Globus pallidus (tissue), 1 donor: ENCODE data around the gene SLC46A1.
A peak's percentile ranks its signal among the peaks of the same experiment; 100 is the strongest.
"Not testable (repeated sequence)": the region's sequence is repeated elsewhere in the genome, so short reads cannot be mapped to it uniquely, and the experiment has no call there.

Source experiments
- DNase-seq: peaks from one replicate; pipeline ENCODE4 v3.0.0-alpha.2; 2015; ENCODE audit warnings: low spot score

SLC46A1 gene

GRCh38 chr17:28405632-28406472 is at the start of gene SLC46A1:
SLC46A1 (minus strand) TSS chr17:28406212; CDS start chr17:28406114, 98 bp downstream.
- peak; percentile 48 for DNase-seq

GRCh38 chr17:28449859-28450258 is 43.8 kb upstream of the SLC46A1 start:
- DNase-seq = no peak

- DNase-seq = no peak
These were observed 41.4 kb upstream of the SLC46A1 start for GRCh38 chr17:28447396-28447760.

DNA sequence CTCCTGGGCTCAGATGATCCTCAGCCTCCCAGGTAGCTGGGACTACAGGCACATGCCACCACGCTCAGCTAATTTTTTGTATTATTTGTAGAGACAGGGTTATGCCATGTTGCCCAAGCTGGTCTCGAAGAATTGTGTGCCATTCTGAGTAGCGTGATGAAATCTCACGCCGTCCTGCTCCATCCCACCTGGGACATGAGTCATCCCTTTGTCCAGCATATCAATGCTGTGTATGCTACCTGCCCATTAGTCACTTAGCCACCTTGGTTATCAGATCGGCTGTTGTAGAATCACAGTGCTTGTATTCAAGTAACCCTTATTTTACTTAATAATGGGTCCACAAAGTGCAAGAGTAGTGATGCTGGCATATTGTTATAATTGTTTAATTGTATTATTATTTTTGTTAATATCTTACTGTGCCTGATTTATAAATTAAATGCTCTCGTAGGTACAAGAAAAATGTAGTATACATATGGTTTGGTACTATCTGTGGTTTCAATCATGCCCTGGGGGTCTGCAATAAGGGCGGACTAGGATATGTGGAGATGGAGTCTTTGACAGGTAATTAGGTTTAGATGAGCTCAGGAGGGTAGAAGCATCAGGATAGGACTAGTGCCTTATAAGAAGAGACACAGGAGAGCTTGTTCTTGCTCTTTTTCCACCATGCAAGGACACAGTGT is 40.8 kb upstream of the SLC46A1 start:
- no peak for DNase-seq

GRCh38 chr17:28443901-28444638 is 38.1 kb upstream of the SLC46A1 start:
- DNase-seq = no peak

DNA sequence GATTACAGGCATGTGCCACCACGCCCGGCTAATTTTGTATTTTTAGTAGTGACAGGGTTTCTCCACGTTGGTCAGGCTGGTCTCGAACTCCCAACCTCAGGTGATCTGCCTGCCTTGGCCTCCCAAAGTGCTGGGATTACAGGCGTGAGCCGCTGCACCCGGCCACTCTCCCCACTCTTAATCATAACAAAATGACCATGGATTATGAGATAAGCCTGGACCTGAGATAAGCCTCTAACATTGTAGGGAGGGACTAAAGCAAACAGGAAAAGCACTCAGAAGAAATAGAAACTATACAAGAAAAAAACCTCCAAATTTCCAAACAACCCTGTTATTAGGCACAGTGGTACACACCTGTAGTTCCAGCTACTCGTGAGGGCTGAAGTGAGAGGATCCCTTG is 28.3 kb upstream of the SLC46A1 start:
- not testable (repeated sequence) for DNase-seq

DNA sequence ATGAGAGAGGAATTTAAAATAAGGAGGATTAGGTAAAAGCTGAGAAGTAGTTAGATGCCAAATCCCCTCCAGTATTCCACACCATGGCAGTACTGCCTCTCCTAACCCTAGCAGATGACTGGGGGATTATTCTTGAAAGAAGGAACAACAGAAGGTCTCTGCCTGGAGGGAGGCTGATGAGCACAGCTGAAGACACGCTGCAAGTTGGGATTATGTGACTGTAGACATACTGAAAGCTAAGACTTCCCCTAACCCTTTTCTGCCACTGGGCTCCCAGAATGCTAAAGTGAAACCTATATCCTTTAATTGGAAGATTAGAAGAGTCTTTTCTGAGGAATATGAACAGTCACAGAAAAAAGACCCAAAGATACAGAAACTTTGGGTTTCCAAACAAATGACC is 27.7 kb upstream of the SLC46A1 start:
- no peak for DNase-seq

GRCh38 chr17:28427982-28428381 is 22.0 kb upstream of the SLC46A1 start:
- DNase-seq = not testable (repeated sequence)

DNA sequence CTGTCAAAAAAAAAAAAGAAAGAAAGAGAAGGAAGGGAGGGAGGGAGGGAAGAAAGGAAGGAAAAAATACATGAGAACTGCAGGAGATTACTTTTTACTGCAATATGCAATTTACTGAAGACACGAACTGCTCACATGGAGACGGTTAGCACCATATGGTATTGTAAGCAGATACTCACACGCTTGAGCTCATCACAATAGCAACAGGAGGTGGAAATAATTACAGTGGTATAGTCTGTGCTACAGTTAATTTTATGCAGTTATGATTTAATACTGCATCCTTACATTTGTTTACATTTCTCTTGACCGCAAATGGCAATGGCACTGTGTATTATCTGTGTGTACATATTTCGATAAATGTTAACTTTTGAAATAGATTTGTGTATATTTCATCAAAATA is 21.4 kb upstream of the SLC46A1 start:
- no peak for DNase-seq

GRCh38 chr17:28426081-28426519 is 20.1 kb upstream of the SLC46A1 start:
- no peak for DNase-seq

DNA sequence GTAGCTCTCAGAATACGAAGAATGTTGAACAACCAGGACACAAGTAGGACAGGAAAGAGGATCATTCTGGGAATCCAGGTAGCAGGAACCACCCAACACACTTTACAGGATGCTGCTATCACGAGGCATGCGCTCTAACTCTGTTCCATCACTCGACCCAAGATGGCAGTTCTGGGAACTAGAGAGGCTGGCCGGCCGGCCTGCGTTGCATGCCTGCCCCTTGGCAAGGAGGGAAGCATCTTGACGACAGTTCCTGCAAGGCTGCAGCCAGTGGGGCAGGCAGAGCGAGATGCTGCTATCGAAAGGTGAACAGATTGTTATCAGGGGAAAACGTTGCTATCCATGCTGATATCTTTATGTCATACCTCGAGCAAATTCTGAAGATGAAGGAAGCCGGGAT is 19.2 kb upstream of the SLC46A1 start:
- no peak for DNase-seq

GRCh38 chr17:28421787-28422305 is 15.8 kb upstream of the SLC46A1 start:
- no peak for DNase-seq

DNA sequence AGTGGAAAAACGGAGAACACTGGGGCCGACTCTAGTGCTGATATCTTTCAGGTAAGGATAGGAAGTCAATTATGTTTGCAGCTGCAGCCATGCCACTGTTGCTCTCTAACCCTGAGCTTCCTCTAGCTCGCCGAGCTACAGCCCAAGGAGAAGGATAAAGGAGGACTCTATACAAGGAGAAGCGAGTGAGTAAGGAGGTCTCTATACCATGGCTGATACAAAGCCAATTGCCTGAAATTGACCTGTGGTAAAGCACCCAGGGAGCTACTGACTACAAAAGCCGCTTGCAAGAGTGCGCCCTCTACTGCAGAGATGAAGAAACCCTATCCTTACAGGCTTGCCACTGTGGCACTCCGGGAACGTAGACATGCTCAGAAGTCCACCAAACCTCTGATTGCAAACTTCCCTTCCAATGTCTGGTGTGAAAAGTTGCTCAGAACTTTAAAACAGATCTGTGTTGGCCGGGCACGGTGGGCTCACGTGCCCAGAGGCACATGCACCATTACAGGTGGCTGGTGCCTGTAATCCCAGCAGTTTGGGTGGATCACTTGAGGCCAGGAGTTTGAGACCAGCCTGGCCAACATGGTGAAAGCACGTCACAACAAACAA is 10.8 kb upstream of the SLC46A1 start:
- DNase-seq = peak; percentile 63

- no peak for DNase-seq
These were observed 9.9 kb upstream of the SLC46A1 start for GRCh38 chr17:28415886-28416285.

DNA sequence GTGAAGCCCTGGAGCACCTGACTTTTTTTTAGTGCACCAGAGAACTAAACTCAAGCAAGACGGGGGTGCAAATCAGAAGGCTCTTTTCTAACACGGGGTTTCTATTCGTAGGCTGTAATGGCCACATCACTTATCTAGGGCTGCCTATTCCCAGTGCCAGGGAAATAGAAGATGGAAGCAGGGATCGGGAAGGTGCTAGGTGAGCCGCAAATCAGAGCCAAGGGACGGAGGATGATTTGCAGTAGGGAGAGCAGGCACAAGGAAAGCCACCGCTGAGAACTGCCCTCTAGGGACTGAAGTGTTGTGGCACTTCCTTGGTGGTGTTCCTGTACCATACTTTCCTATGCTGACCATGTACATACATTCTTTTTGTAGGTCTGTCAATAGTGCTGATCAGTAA is 7.8 kb upstream of the SLC46A1 start:
- no peak for DNase-seq

GRCh38 chr17:28412099-28412498 is 6.1 kb upstream of the SLC46A1 start:
- DNase-seq = no peak

DNA sequence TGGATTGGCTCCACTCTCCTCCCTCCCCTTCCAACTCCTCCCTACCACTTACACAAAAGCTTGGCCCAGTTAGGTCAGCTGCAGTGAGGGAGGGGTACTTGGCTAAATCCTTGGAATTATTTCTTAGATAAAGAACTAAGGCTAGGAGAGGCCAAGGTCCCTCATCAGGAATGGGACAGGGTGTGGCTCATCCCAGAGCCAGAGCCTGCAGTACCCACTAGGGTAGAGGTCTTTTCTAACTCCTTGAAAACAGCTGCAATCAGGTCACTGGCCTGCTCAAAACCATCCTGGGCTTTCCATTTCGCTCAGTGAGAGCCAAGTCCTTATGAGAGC is 1.9 kb upstream of the SLC46A1 start:
- DNase-seq = no peak

GRCh38 chr17:28407130-28407973 is 1.3 kb upstream of the SLC46A1 start:
- no peak for DNase-seq

GRCh38 chr17:28406473-28406814 is 432 bp upstream of the SLC46A1 start:
- DNase-seq = no peak

- DNase-seq = peak; percentile 11
These were observed 1.0 kb downstream of the SLC46A1 start for GRCh38 chr17:28404812-28405570.

DNA sequence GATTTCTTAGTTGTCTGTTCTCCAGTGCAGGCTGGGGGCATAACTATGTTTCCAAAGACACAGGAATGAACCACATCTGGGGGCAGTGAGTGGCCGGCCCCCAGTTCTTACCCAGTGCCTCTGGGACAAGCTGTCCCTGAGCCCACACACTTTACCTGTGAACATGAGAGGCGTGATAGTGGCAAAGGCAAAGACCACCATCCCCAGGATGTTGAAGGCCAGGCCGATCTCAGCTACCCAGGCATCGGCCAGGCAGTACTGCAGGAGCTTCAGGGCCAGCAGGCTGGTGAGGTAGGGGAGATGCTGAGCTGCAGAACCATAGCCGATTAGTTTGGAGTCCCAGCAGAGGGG is 1.6 kb downstream of the SLC46A1 start:
- DNase-seq = no peak
